GM23248 (cell line): ENCODE data around the gene MYH14. TPM values are rescaled to one million over a fixed set of nuclear protein-coding genes. Genes with fewer than 3 reads are reported as not detected.

Experiments used
- DNase-seq: peaks from one replicate; pipeline ENCODE4 v3.0.0-alpha.2; 2015
- H2AFZ ChIP-seq: fragments of 200-600 bp; sonication (generic); 2 replicates; pipeline ENCODE4 v1.6.1; 2016; ENCODE audit warnings: antibody characterized with exemption
- H3F3A ChIP-seq: fragments of 200-600 bp; sonication (generic); 2 replicates; pipeline ENCODE4 v1.6.1; 2016; ENCODE audit warnings: mild to moderate bottlenecking, antibody characterized with exemption, mixed run types; ENCODE audit not compliant: insufficient read depth
- H3K27ac ChIP-seq: fragments of 200-600 bp; sonication (generic); 2 replicates; pipeline ENCODE4 v1.5.1; 2016; ENCODE audit warnings: mild to moderate bottlenecking
- H3K27me3 ChIP-seq: fragments of 200-600 bp; sonication (generic); replicated peaks from 2 replicates; pipeline ENCODE4 v1.6.1; 2016; ENCODE audit warnings: mild to moderate bottlenecking; ENCODE audit not compliant: insufficient read depth
- H3K36me3 ChIP-seq: fragments of 200-600 bp; sonication (generic); 2 replicates; pipeline ENCODE4 v1.6.1; 2016; ENCODE audit warnings: low read depth, mild to moderate bottlenecking
- H3K4me1 ChIP-seq: fragments of 200-600 bp; sonication (generic); 2 replicates; pipeline ENCODE4 v1.6.1; 2016; ENCODE audit warnings: mild to moderate bottlenecking; ENCODE audit not compliant: insufficient read depth
- H3K4me2 ChIP-seq: fragments of 200-600 bp; sonication (generic); one replicate; pipeline ENCODE4 v1.6.1; 2016; ENCODE audit warnings: mild to moderate bottlenecking; ENCODE audit not compliant: unreplicated experiment
- H3K4me3 ChIP-seq: fragments of 200-600 bp; sonication (generic); 2 replicates; pipeline ENCODE4 v1.5.1; 2016; ENCODE audit warnings: mild to moderate bottlenecking
- H3K79me2 ChIP-seq: fragments of 200-600 bp; sonication (generic); 2 replicates; pipeline ENCODE4 v1.6.1; 2016; ENCODE audit warnings: mild to moderate bottlenecking; ENCODE audit not compliant: insufficient read depth
- H3K9ac ChIP-seq: fragments of 200-600 bp; sonication (generic); 2 replicates; pipeline ENCODE4 v1.6.1; 2016; ENCODE audit warnings: mild to moderate bottlenecking
- H3K9me2 ChIP-seq: fragments of 200-600 bp; sonication (generic); 2 replicates; pipeline ENCODE4 v1.6.1; 2016; ENCODE audit warnings: mixed run types, mild to moderate bottlenecking, moderate library complexity; ENCODE audit not compliant: insufficient read depth
- H3K9me3 ChIP-seq: fragments of 200-600 bp; sonication (generic); one replicate; pipeline ENCODE4 v1.6.1; 2017; ENCODE audit warnings: low read depth
- H4K20me1 ChIP-seq: fragments of 200-600 bp; sonication (generic); 2 replicates; pipeline ENCODE4 v1.6.0; 2016; ENCODE audit not compliant: insufficient read depth
- EZH2 ChIP-seq: fragments of 200-600 bp; sonication (generic); IDR thresholded peaks from 2 replicates; pipeline ENCODE4 v1.6.1; 2018; ENCODE audit warnings: antibody characterized with exemption, mild to moderate bottlenecking; ENCODE audit not compliant: insufficient read depth, poor library complexity, severe bottlenecking
- EZH2phosphoT487 ChIP-seq: fragments of 200-600 bp; sonication (generic); IDR thresholded peaks from 2 replicates; pipeline ENCODE4 v1.6.1; 2018; ENCODE audit warnings: antibody characterized with exemption, moderate library complexity, mild to moderate bottlenecking, low read depth; ENCODE audit not compliant: insufficient read depth
- WGBS, 2 experiments: methylation state at CpG; one replicate each; pipeline ENCODE4 v1.1.6; 2015 to 2017; ENCODE audit warnings: low lambda C conversion rate in 2 of 2, low coverage in 1 of 2; ENCODE audit errors: missing lambda C conversion rate in 2 of 2; 5-methylcytosine and 5-hydroxymethylcytosine counted together
- in situ Hi-C: fragments of 300-500 bp; cut with MboI; formaldehyde crosslinking; loops from 2 replicates; pipeline ENCODE4 v1.15.0; 2020
- polyA plus RNA-seq: library from polyadenylated mRNA; unstranded; fragments of >200 nt; fragmentation: Nextera tagmentation; extraction: Ambion mirVana; gene quantifications from 2 replicates; pipeline ENCODE4 v1.2.1, GENCODE V29; 2016
- total RNA-seq: library from RNA; depleted of rRNA; stranded (reverse); fragments of >200 nt; shearing (Covaris generic); gene quantifications from 2 replicates; pipeline ENCODE4 v1.2.3, GENCODE V29; 2014

The MYH14 gene
- total and polyA plus RNA-seq, 2 experiments from 2014 or later = not detected

GRCh38 chr19:50326101-50326664 lies 122.8 kb downstream of the MYH14 start:
- DNase-seq = no peak
- H3F3A ChIP-seq = no peaks in the 10 kb centered on the region
- no peak for TF ChIP-seq EZH2phosphoT487
- TF ChIP-seq EZH2 = no peak
- H3K9me2 ChIP-seq = no peaks in the 10 kb centered on the region
- H3K27ac ChIP-seq = no peak overlapping the region
- no peak overlapping the region for H2AFZ ChIP-seq
- no peaks in the 10 kb centered on the region for H4K20me1 ChIP-seq
- no peaks in the 10 kb centered on the region for H3K4me1 ChIP-seq
- no peak overlapping the region for H3K9ac ChIP-seq
- in situ Hi-C loops = no loop called here
- H3K4me3 ChIP-seq = no peak overlapping the region
- H3K4me2 ChIP-seq = no peak overlapping the region
- no peaks in the 10 kb centered on the region for H3K36me3 ChIP-seq
- H3K9me3 ChIP-seq = no peaks in the 10 kb centered on the region
- H3K79me2 ChIP-seq = no peaks in the 10 kb centered on the region
- H3K27me3 ChIP-seq = peaks cover 35% of the 10 kb centered on the region
- 3 to 6% methylated on average over 25 to 26 of the region's 26 CpGs for WGBS, 2 experiments

DNA sequence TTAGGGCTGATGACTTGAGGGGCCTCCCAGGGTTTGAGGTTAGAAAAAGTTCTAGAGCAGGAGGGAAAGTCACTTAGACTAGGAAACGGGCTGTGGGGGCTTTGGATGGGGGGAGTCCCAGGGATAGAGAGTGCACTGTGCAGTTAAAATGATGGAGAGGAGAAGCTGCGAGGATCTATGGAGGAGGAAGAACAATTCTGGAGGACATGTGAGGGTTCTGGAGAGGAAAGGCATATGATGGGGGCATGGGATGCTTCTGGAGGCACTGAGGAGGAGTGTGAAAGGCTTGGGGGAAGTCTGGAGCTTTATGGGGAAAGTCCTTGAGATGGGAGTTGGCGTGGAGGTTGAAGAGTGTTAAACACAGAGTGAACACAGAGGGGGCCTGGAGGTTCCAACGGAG lies 123.6 kb downstream of the MYH14 start:
- Histone ChIP-seq H3K4me2 (no peak overlapping the region), H3F3A (no peaks in the 10 kb centered on the region), H4K20me1 (no peaks in the 10 kb centered on the region), H3K27ac (no peak overlapping the region), H3K9me2 (no peaks in the 10 kb centered on the region), H3K79me2 (no peaks in the 10 kb centered on the region), H3K9ac (no peak overlapping the region), H3K36me3 (no peaks in the 10 kb centered on the region), H2AFZ (no peak overlapping the region), H3K27me3 (peaks cover 43% of the 10 kb centered on the region), H3K9me3 (no peaks in the 10 kb centered on the region), H3K4me3 (no peak overlapping the region), H3K4me1 (no peaks in the 10 kb centered on the region)
- 6 to 8% methylated on average over 4 of the region's 4 CpGs for WGBS, 2 experiments
- in situ Hi-C loops = no loop called here
- TF ChIP-seq EZH2 (no peak), EZH2phosphoT487 (no peak)
- no peak for DNase-seq

- Histone ChIP-seq H3K36me3 (no peaks in the 10 kb centered on the region), H3K27ac (no peak overlapping the region), H3K4me3 (no peak overlapping the region), H3K27me3 (peaks cover 49% of the 10 kb centered on the region), H4K20me1 (no peaks in the 10 kb centered on the region), H3K4me2 (no peak overlapping the region), H3F3A (no peaks in the 10 kb centered on the region), H3K9me3 (no peaks in the 10 kb centered on the region), H3K9ac (no peak overlapping the region), H2AFZ (no peak overlapping the region), H3K79me2 (no peaks in the 10 kb centered on the region), H3K4me1 (no peaks in the 10 kb centered on the region), H3K9me2 (no peaks in the 10 kb centered on the region)
- 3 to 8% methylated on average over 5 to 15 of the region's 20 CpGs for WGBS, 2 experiments
- in situ Hi-C loops = no loop called here
- TF ChIP-seq EZH2phosphoT487 = no peak
- no peak for TF ChIP-seq EZH2
- DNase-seq = no peak
These were observed 124.2 kb downstream of the MYH14 start for GRCh38 chr19:50327461-50328223.

DNA sequence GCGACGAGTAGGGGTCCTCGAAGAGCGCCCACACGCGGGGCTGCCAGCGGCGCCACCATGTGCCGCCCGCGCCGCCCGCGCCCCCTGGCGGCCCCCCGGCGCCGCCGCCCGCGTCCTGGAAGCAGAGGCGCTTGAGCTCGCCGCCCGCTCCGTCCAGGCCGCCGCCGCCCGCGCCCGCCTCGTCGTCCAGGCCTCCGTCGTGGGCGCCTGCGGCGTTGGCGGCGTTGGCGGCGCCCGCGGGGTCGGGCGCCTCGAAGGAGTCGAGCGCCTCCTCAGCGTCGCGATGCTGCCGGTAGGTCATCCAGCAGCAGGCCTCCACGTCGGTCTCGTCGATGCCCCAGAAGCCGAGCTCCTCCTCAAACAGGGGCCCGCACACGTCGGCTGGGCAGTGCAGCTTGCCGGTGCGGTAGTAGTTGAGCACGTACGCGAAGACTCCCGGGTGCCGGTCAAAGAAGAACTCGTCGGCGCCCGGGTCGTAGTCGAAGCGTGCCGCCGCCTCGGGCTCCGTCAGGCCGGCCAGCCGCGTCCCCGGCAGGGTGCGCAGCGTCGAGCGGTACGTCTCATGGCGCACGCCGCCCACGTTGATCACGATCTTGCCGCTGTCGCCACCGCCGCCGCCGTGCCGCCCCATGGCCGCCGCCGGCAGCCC lies 124.9 kb downstream of the MYH14 start:
- no peaks in the 10 kb centered on the region for H3K9me2 ChIP-seq
- no peak overlapping the region for H2AFZ ChIP-seq
- H3K79me2 ChIP-seq = no peaks in the 10 kb centered on the region
- no peaks in the 10 kb centered on the region for H3F3A ChIP-seq
- 3 to 6% methylated on average over 36 to 63 of the region's 104 CpGs for WGBS, 2 experiments
- in situ Hi-C loops = no loop called here
- H3K9me3 ChIP-seq = no peaks in the 10 kb centered on the region
- H3K4me3 ChIP-seq = no peak overlapping the region
- no peak overlapping the region for H3K9ac ChIP-seq
- peak; percentile 55 for DNase-seq
- no peak overlapping the region for H3K27ac ChIP-seq
- H3K27me3 ChIP-seq = peaks cover 54% of the 10 kb centered on the region
- H4K20me1 ChIP-seq = no peaks in the 10 kb centered on the region
- TF ChIP-seq EZH2phosphoT487 (no peak), EZH2 (peak; percentile 73)
- H3K4me2 ChIP-seq = no peak overlapping the region
- H3K36me3 ChIP-seq = no peaks in the 10 kb centered on the region
- H3K4me1 ChIP-seq = no peaks in the 10 kb centered on the region
